Activated T-cell treated with anti-CD3 and anti-CD28 coated beads, Interleukin-2, amount 50 U/mL, for 48 hours (primary cell): ENCODE measurements around the gene MED13L.

Experiments
- DNase-seq, 2 experiments: peaks; one replicate each; pipeline ENCODE4 v3.0.0-alpha.2; 2020

Gene MED13L

GRCh38 chr12:115957686-115958290, 319.7 kb downstream of the MED13L start:
- no peak for DNase-seq

- DNase-seq: no peak
These were observed 320.8 kb downstream of the MED13L start for GRCh38 chr12:115956659-115957058.

- DNase-seq: no peak
These were observed 321.3 kb downstream of the MED13L start for GRCh38 chr12:115956236-115956635.

- DNase-seq: no peak
These were observed 324.0 kb downstream of the MED13L start for GRCh38 chr12:115953450-115953849.

GRCh38 chr12:115953031-115953430, 324.5 kb downstream of the MED13L start:
- no peak for DNase-seq

GRCh38 chr12:115950959-115951358, 326.5 kb downstream of the MED13L start:
- DNase-seq: no peak

GRCh38 chr12:115949675-115950074, 327.8 kb downstream of the MED13L start:
- no peak for DNase-seq

GRCh38 chr12:115947696-115948062, 329.8 kb downstream of the MED13L start:
- DNase-seq: no peak

- DNase-seq: no peak
These were observed 330.4 kb downstream of the MED13L start for GRCh38 chr12:115946867-115947695.

GRCh38 chr12:115946092-115946491, 331.4 kb downstream of the MED13L start:
- DNase-seq: no peak

GRCh38 chr12:115945491-115945885, 332.0 kb downstream of the MED13L start:
- DNase-seq: no peak

GRCh38 chr12:115944837-115945490, 332.5 kb downstream of the MED13L start:
- no peak for DNase-seq

GRCh38 chr12:115944392-115944742, 333.1 kb downstream of the MED13L start:
- DNase-seq: no peak

- DNase-seq: no peak
These were observed 333.7 kb downstream of the MED13L start for GRCh38 chr12:115943630-115944391.

- no peak for DNase-seq
These were observed 334.2 kb downstream of the MED13L start for GRCh38 chr12:115943310-115943629.

GRCh38 chr12:115942346-115942745, 335.1 kb downstream of the MED13L start:
- no peak for DNase-seq

GRCh38 chr12:115941362-115941761, 336.1 kb downstream of the MED13L start:
- no peak for DNase-seq

- no peak for DNase-seq
These were observed 338.6 kb downstream of the MED13L start for GRCh38 chr12:115938794-115939377.

- no peak for DNase-seq
These were observed 340.2 kb downstream of the MED13L start for GRCh38 chr12:115936997-115937916.

GRCh38 chr12:115934877-115935276, 342.6 kb downstream of the MED13L start:
- DNase-seq: no peak

- no peak for DNase-seq
These were observed 343.4 kb downstream of the MED13L start for GRCh38 chr12:115934046-115934445.

- no peak for DNase-seq
These were observed 345.4 kb downstream of the MED13L start for GRCh38 chr12:115932066-115932465.
